Activated naive CD8-positive, alpha-beta T cell treated with anti-CD3 and anti-CD28 coated beads, Interleukin-2, amount 10 ng/mL, durations not matched to agents 7 days and 5 days (primary cell): ENCODE measurements around the gene TMEM109. TPM values are rescaled to one million over a fixed set of nuclear protein-coding genes. Genes with fewer than 3 reads are reported as not detected.

Source experiments
- ATAC-seq: fragments of 150-1000 bp; cut with Tn5 transposase; one replicate; pipeline ENCODE4 v1.10.0; 2021; ENCODE audit warnings: low read depth, moderate library complexity
- POLR2A ChIA-PET: fragments of 350-600 bp; sonication (Branson Sonifier 250); formaldehyde crosslinking; loops from one replicate; lab custom pipeline; 2021; ENCODE audit warnings: antibody characterized with exemption; lab: Charles Lee
- DNase-seq: peaks from one replicate; pipeline ENCODE4 v3.0.0; 2021
- H3K27ac Mint-ChIP-seq: one replicate; pipeline ENCODE4 v1.8.0; 2022; ENCODE audit warnings: mild to moderate bottlenecking, mixed read lengths
- H3K27me3 Mint-ChIP-seq: one replicate; pipeline ENCODE4 v1.8.0; 2022; ENCODE audit warnings: mild to moderate bottlenecking, moderate library complexity, mixed read lengths
- H3K36me3 Mint-ChIP-seq: one replicate; pipeline ENCODE4 v1.8.0; 2021; ENCODE audit warnings: mild to moderate bottlenecking, mixed read lengths
- H3K4me1 Mint-ChIP-seq: one replicate; pipeline ENCODE4 v1.8.0; 2021; ENCODE audit warnings: mixed read lengths
- H3K4me3 Mint-ChIP-seq: one replicate; pipeline ENCODE4 v1.8.0; 2022; ENCODE audit warnings: mild to moderate bottlenecking, moderate library complexity, mixed read lengths
- H3K9me3 Mint-ChIP-seq: one replicate; pipeline ENCODE4 v1.8.0; 2021; ENCODE audit warnings: mixed read lengths
- total RNA-seq, 2 experiments: library from RNA; stranded (reverse); gene quantifications; one replicate each; pipeline ENCODE4 v1.2.3, GENCODE V29; 2021

The TMEM109 gene
- total RNA-seq, 2 experiments from 2014 or later: 97.8 to 102 TPM

DNA sequence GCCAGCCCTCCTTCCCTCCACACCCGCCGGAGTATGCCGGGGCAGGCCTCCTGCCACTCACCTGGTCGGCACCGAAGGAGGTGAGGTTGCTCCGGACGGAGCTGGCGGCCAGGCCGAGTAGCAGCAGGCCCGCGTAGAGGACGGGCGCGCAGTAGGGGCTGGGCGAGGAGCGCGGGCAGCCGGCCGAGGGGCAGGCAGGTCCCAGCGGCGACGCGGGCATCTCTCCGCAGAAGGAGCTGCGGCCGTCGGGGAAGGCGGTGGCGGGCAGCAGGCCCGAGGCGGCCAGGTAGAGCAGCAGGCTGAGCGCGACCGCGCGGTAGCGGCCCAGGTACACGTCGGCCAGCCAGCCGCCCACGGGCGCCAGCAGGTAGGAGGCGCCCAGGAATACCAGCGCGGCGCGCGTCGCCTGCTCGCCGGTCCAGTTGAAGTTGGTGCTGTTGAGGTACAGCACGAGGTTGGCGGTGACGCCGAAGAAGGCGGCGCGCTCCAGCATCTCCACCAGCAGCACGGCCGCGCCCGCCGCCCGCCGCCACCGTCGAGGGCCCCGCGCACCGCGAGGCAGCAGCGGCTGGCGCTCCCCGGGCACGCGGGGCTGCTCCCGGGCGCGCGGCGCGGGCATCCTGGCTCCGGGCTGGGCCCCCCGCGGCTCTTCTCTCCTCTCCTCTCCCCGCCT is 37.1 kb downstream of the TMEM109 start:
- Mint-ChIP-seq H3K36me3 (no peaks in the 10 kb centered on the region), H3K4me3 (peak overlapping the region; percentile 87), H3K9me3 (no peaks in the 10 kb centered on the region), H3K4me1 (peaks cover 25% of the 10 kb centered on the region), H3K27ac (peak overlapping the region; percentile 87), H3K27me3 (peaks cover 8% of the 10 kb centered on the region)
- peak; percentile 20 for ATAC-seq
- POLR2A ChIA-PET: interaction anchor here (1.2 to 1.4 kb wide), 2 partner anchors 11 to 37 kb away, joined by 3 read pairs; partner anchors contain the start of gene TMEM109
- DNase-seq: peak; percentile 65

DNA sequence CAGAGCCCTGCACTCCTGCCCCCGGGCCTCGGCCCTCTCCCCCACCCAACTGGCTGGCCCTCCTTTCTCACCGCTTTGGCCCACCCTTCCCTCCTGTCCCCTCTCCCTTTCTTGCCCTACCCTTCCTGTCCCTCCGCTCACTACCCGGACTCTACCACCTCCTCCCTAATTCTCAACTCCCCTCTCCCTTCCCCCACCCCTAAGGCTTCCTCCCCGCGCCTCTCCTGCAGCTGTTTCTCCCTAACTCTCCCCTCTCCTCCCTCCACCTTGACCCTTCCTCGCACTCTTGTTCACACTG is 37.6 kb downstream of the TMEM109 start:
- Mint-ChIP-seq H3K27ac (peak overlapping the region; percentile 87), H3K36me3 (no peaks in the 10 kb centered on the region), H3K4me3 (peak overlapping the region; percentile 87), H3K9me3 (no peaks in the 10 kb centered on the region), H3K4me1 (peaks cover 25% of the 10 kb centered on the region), H3K27me3 (peaks cover 8% of the 10 kb centered on the region)
- POLR2A ChIA-PET: interaction anchor here (1.1 to 3.2 kb wide), 4 partner anchors 11 to 38 kb away, joined by 3 to 9 read pairs (median 3); partner anchors contain the start of genes CD6 and TMEM109
- DNase-seq: no peak
- peak; percentile 5 for ATAC-seq

DNA sequence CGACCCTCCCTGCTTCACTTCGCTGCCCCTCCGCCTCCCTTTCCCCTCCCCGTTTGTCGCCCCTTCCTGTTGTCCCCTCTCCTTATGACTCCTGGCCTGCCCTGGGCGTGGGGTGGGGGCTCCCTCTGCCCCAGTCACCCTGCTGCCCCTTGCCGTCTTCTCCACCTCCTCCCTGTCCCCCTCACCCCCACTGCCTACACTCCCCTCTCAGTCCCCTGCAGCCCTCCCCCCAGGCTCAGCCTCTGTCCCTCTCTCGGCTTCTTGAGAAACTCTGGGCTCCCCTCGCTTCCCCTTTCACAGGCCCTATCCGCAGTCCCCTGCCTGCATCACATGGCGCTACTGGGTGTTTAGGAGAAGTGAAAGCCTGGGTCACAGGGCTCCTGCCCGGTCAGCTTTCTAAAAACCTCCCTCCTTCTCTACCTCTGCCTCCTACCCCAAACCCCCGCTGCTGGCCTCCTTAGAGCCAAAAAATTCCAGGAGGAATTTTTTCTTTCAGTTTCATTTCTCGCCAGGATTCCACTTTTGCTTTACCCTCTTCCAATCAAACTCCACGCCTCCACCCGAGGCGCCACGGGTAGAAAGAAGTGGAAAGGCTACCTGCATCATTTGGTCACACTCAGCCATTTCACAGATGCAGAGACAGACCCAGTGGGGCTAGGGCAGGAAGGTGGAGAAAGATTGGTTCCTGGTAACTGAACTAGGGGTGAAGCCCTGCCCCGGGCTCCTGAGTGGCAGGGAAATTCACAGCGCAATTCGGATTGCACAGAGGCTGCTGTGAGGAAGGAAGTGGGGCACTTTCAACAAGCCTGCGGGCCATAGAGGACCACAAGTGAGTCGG is 38.2 kb downstream of the TMEM109 start, which contains the start of gene SLC15A3:
Gene SLC15A3 (minus strand): TSS at position 273 of the 838 bp plus-strand sequence. CDS start 625 bp downstream, outside the sequence.
- H3K27me3 Mint-ChIP-seq: peaks cover 13% of the 10 kb centered on the region
- H3K4me3 Mint-ChIP-seq: peak within 1 kb of the TSS; percentile 87
- POLR2A ChIA-PET: interaction anchor here (1.1 to 3.2 kb wide), 3 partner anchors 20 to 38 kb away, joined by 3 to 9 read pairs (median 3); partner anchors contain the start of genes CD6 and TMEM109
- no peaks in the 10 kb centered on the region for H3K36me3 Mint-ChIP-seq
- peak within 1 kb of the TSS; percentile 87 for H3K27ac Mint-ChIP-seq
- peaks cover 25% of the 10 kb centered on the region for H3K4me1 Mint-ChIP-seq
- DNase-seq (peak; percentile 55), ATAC-seq (peak; percentile 89)
- no peaks in the 10 kb centered on the region for H3K9me3 Mint-ChIP-seq

DNA sequence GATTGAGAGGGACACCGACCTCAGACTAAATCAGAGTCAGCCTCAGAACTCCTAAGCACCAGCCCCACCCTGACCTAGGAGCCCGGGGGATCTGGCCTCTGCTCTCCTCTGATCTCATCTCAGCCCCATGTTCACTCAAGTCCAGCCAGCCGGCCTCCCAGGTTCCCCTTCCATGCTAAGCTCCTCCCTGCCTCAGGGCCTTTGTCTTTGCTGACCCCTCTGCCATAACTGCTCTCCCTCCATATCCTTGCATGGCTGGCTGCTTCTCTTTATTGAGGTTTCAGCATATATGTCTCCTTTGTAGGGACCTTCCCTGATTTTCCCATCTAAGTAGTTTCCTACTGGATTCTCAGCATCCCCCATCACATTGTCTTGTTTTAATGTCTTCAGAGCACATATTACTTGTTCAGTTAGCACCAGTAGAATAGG is 38.8 kb downstream of the TMEM109 start:
- no peak for DNase-seq
- Mint-ChIP-seq H3K27me3 (peaks cover 20% of the 10 kb centered on the region), H3K9me3 (no peaks in the 10 kb centered on the region), H3K4me3 (peak overlapping the region; percentile 87), H3K36me3 (no peaks in the 10 kb centered on the region), H3K4me1 (peaks cover 25% of the 10 kb centered on the region), H3K27ac (peak overlapping the region; percentile 28)
- POLR2A ChIA-PET: interaction anchor here (1.1 to 3.2 kb wide), 2 partner anchors 19 to 38 kb away, joined by 3 to 9 read pairs; partner anchors contain the start of gene CD6
- ATAC-seq: no peak

DNA sequence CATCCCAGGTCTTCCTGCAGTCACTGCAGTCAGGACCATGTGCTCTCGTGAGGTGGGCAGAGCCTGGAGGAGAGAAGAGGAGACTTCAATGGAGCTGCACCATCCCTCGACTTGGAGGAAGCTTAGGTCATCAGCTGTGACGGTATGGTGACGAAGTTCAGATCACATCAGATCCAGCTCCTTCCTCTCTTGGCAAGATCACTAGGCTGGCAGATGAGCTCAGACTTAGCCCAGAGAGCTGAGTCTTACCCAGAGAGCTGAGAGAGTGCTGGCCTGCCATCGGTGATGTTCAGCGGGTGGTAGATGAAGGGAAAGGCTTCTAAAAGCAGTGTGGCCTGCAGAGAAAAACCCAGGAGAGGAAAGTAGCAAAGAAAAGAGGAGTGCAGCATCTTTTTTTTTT is 39.8 kb downstream of the TMEM109 start:
- Mint-ChIP-seq H3K9me3 (no peaks in the 10 kb centered on the region), H3K4me3 (no peak overlapping the region), H3K36me3 (no peaks in the 10 kb centered on the region), H3K4me1 (peaks cover 25% of the 10 kb centered on the region), H3K27me3 (peaks cover 21% of the 10 kb centered on the region), H3K27ac (no peak overlapping the region)
- DNase-seq (no peak), ATAC-seq (no peak)
- POLR2A ChIA-PET: interaction anchor here (0.9 to 3.2 kb wide), 2 partner anchors 18 to 23 kb away, joined by 3 to 9 read pairs; partner anchors contain the start of gene CD6

DNA sequence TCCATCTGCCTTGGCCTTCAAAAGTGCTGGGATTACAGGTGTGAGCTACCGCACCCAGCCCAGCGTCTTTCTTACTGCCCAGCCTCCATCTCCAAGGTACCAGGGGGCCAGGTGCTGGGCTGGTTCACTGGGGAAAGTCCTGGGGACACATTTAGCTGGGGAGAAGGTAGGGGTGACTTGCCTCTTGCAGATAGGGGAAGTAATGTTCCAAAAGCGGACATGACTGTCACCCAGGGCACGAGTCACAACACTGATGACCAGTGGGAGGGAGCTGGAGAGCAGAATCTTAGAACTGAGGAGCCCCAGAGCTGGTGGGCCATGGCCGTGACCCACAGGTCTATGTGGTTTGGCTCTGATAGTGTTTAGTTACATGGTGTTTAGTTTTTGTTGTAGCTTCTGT is 40.5 kb downstream of the TMEM109 start:
- DNase-seq (no peak), ATAC-seq (no peak)
- H3K4me3 Mint-ChIP-seq: no peak overlapping the region
- no peaks in the 10 kb centered on the region for H3K9me3 Mint-ChIP-seq
- peaks cover 21% of the 10 kb centered on the region for H3K27me3 Mint-ChIP-seq
- H3K27ac Mint-ChIP-seq: no peak overlapping the region
- H3K4me1 Mint-ChIP-seq: peaks cover 25% of the 10 kb centered on the region
- no peaks in the 10 kb centered on the region for H3K36me3 Mint-ChIP-seq
- POLR2A ChIA-PET: interaction anchor here (0.8 to 3.2 kb wide), 3 partner anchors 12 to 23 kb away, joined by 3 to 9 read pairs (median 5); partner anchors contain the start of gene CD6

DNA sequence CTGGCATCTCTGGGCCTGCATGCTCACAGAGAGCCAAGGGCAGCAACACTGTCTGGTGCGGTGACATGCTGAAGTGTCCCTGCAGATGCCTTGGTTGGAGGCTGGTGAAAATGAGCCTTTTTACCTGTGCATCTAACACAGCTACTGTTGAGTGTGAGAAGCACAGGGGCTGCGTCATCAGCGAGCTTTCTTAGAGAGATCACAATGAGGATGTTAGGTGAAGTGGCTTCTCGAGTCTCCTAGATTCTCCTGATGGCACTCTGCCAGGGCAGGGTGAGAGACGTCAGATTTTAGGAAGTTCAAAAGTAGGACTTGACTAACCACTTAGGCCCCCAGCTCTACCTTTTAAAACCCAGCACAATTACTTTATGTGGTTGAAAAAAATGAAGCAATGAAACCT is 41.6 kb downstream of the TMEM109 start:
- POLR2A ChIA-PET: no interaction called here
- Mint-ChIP-seq H3K4me1 (peaks cover 22% of the 10 kb centered on the region), H3K36me3 (no peaks in the 10 kb centered on the region), H3K27me3 (peaks cover 28% of the 10 kb centered on the region), H3K27ac (no peak overlapping the region), H3K9me3 (no peaks in the 10 kb centered on the region), H3K4me3 (no peak overlapping the region)
- no peak for DNase-seq
- no peak for ATAC-seq

DNA sequence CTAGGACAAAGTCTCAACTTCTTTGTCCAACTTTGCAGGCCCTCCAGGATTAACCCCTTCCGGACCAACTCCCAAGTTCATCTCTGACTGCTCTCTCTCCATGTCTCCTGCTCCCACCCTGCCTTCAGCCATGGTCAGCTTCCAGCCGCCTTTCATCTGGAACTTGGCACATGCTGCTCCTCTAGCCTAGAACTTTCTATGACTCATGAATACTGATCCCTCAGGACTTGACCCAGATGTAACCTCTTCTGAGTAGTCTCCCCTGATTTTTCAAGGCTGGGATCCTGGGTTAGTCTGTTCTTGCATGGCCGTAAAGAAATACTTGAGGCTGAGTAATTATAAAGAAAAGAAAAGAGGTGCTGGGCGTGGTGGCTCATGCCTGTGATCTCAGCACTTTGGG is 43.2 kb downstream of the TMEM109 start:
- Mint-ChIP-seq H3K27me3 (peaks cover 32% of the 10 kb centered on the region), H3K36me3 (no peaks in the 10 kb centered on the region), H3K9me3 (no peaks in the 10 kb centered on the region), H3K27ac (no peak overlapping the region), H3K4me3 (no peak overlapping the region), H3K4me1 (peaks cover 15% of the 10 kb centered on the region)
- POLR2A ChIA-PET: no interaction called here
- ATAC-seq (no peak), DNase-seq (no peak)

DNA sequence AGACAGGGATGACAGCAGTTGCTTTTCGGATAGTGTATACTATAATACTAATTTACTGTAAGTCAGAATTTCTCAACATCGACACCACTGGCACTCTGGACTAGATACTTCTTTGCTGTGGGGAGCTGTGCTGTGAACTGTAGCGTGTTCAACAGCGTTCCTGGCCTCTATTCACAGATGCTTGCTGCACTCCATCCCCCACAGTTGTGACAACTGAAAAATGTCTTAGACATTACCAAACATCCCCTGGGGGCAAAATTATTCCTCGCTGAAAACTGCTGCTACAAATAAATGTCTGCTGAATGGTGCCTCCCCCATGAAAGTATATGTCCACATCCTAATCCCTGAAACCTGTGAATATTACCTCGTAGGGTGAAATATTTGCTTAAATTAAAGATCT is 45.5 kb downstream of the TMEM109 start:
- no peaks in the 10 kb centered on the region for H3K9me3 Mint-ChIP-seq
- no peaks in the 10 kb centered on the region for H3K36me3 Mint-ChIP-seq
- peaks cover 38% of the 10 kb centered on the region for H3K27me3 Mint-ChIP-seq
- no peak for DNase-seq
- H3K4me1 Mint-ChIP-seq: peaks cover 3% of the 10 kb centered on the region
- H3K4me3 Mint-ChIP-seq: no peak overlapping the region
- POLR2A ChIA-PET: no interaction called here
- H3K27ac Mint-ChIP-seq: no peak overlapping the region
- no peak for ATAC-seq

DNA sequence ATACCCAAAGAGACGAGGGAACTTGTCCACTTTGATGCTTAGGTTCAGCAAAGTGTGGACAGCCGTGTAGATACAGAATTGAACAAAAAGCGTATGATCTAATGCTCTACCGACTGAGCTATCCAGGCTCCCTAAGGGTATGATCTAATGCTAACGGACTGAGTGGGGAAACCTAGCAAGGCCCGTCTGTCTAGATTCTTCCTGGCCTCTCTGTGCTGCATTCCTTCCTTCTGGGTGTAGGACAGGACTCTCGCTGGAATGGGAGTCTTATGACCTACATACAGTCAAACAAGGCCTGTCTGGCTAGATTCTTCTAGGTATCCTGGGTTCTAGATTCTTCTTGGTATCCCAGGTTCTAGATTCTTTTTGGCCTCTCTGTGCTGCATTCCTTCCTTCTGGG is 46.4 kb downstream of the TMEM109 start:
- Mint-ChIP-seq H3K27ac (no peak overlapping the region), H3K9me3 (no peaks in the 10 kb centered on the region), H3K27me3 (peaks cover 38% of the 10 kb centered on the region), H3K4me1 (peaks cover 3% of the 10 kb centered on the region), H3K36me3 (no peaks in the 10 kb centered on the region), H3K4me3 (no peak overlapping the region)
- DNase-seq: no peak
- POLR2A ChIA-PET: no interaction called here
- no peak for ATAC-seq

DNA sequence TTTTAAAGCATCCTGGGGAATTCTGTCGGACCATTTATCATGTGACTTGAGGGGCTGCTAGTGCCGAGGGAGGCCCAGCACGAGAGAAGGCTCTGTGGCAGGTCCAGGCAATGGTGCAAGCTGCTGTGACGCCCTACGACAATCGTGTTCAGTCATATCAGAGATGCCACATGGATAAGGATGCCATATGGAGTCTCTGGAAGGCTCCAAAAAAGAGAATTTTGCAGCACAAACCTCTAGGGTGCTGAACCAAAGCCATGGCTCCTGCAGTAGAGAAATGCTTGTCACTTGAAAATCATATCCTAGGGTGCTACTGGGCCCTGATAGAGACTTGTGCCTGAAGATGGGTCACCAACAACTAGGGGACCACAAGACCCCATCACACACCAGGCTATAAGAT is 50.8 kb downstream of the TMEM109 start:
- H3K27ac Mint-ChIP-seq: no peak overlapping the region
- POLR2A ChIA-PET: no interaction called here
- peaks cover 5% of the 10 kb centered on the region for H3K9me3 Mint-ChIP-seq

DNA sequence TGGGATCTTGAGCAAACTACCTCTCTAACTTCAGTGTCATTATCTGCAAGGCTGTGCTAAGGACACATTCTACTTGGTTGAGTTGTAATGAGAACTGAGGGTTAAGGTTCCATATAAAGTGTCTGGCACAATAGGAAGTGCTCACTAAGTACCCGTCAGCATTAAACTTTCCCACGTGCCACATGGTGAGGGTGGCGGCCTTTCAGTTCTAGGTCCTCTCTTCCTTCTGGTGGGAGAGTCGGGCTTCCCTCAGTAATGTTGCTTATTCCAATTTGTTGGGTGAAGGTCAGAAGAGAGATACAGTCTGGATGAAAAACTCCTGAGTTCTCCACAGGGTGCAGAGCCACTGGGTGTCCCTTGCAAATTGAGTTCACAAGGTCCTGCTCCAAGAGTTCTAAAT is 52.9 kb downstream of the TMEM109 start:
- H3K9me3 Mint-ChIP-seq: peaks cover 5% of the 10 kb centered on the region
- POLR2A ChIA-PET: interaction anchor here (1.4 kb wide), 1 partner anchor 12 kb away, joined by 5 read pairs; no protein-coding TSS in a partner anchor
- DNase-seq (no peak), ATAC-seq (no peak)
- peaks cover 17% of the 10 kb centered on the region for H3K4me1 Mint-ChIP-seq
- H3K4me3 Mint-ChIP-seq: no peak overlapping the region
- peaks cover 11% of the 10 kb centered on the region for H3K27me3 Mint-ChIP-seq
- H3K36me3 Mint-ChIP-seq: peaks cover 7% of the 10 kb centered on the region
- no peak overlapping the region for H3K27ac Mint-ChIP-seq

More for the DNA sequence above, 50.8 kb downstream of the TMEM109 start:
- peaks cover 7% of the 10 kb centered on the region for H3K36me3 Mint-ChIP-seq
- no peak overlapping the region for H3K4me3 Mint-ChIP-seq
- ATAC-seq (no peak), DNase-seq (no peak)
- H3K4me1 Mint-ChIP-seq: peaks cover 3% of the 10 kb centered on the region
- H3K27me3 Mint-ChIP-seq: peaks cover 26% of the 10 kb centered on the region

DNA sequence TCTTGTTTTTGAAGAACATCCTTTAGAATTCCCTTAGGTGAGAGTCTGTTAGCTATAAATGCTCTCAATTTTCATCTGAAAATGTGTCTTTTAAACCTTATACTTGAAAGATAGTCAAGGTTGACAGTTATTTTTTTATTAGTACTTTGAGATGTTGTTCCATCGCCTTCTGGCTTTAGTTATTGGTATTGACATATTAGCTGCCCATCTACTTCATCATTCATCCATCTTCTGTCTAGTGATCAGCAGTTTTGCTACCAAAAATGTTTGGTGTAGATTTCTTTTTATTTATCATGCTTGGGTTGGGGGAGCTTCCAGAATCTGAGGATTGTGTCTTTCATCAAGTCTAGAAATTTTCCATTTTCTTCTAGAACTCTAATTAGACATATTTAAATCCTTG is 54.3 kb downstream of the TMEM109 start:
- Mint-ChIP-seq H3K4me3 (no peak overlapping the region), H3K4me1 (peaks cover 17% of the 10 kb centered on the region), H3K27ac (no peak overlapping the region), H3K27me3 (peaks cover 3% of the 10 kb centered on the region), H3K36me3 (peaks cover 13% of the 10 kb centered on the region), H3K9me3 (peaks cover 5% of the 10 kb centered on the region)
- POLR2A ChIA-PET: no interaction called here
- no peak for DNase-seq
- ATAC-seq: no peak
